SHP77 treated with DMSO at 0.1 percent for 48 hours (cell line): ENCODE results near the gene PPFIA1.

Experiments used
- DNase-seq: peaks from one replicate; lab custom pipeline; 2025; lab: John Stamatoyannopoulos, UW

The PPFIA1 gene

DNA sequence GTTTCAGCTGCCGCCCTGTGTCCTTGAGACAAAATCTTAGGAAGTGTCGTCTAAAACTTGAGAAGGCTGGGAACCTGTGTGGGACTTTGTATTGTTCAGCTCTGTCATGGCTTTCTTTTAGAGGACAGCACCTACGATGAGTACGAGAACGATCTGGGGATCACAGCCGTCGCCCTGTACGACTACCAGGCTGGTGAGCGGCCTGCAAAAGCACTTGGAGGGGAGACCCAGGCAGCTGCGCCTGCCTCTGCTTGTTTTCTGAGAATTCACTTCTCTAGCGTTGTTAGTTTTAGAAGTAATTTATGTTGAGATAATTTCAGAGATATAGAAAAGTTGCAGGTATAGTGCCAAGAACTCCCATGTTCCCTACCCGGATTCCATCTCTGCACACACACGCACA lies 163.0 kb downstream of the PPFIA1 start:
- no peak for DNase-seq
